ENCODE data around the gene SH3RF3. TPM values are rescaled to one million over a fixed set of nuclear protein-coding genes. Genes with fewer than 3 reads are reported as not detected.
"Not testable (repeated sequence)": the region's sequence is repeated elsewhere in the genome, so short reads cannot be mapped to it uniquely, and the experiment has no call there.

The SH3RF3 gene
- total RNA-seq, 2 experiments from 2014 or later: 0.25 to 0.44 TPM

GRCh38 chr2:109117181-109117580 lies 11.8 kb upstream of the SH3RF3 start:
- CTCF ChIA-PET, POLR2A ChIA-PET: not testable (repeated sequence)

GRCh38 chr2:109117780-109118179 lies 11.2 kb upstream of the SH3RF3 start:
- CTCF ChIA-PET: no interaction called here
- POLR2A ChIA-PET: no interaction called here

- POLR2A ChIA-PET: no interaction called here
- CTCF ChIA-PET: no interaction called here
Observed at GRCh38 chr2:109118321-109118720, 10.7 kb upstream of the SH3RF3 start.

- POLR2A ChIA-PET: no interaction called here
- CTCF ChIA-PET: no interaction called here
Observed at GRCh38 chr2:109120166-109120565, 8.8 kb upstream of the SH3RF3 start.

GRCh38 chr2:109120686-109121085 lies 8.3 kb upstream of the SH3RF3 start:
- POLR2A ChIA-PET, CTCF ChIA-PET: not testable (repeated sequence)

GRCh38 chr2:109123586-109124201 lies 5.3 kb upstream of the SH3RF3 start:
- ChIA-PET CTCF (no interaction called here), POLR2A (no interaction called here)

- POLR2A ChIA-PET: no interaction called here
- CTCF ChIA-PET: no interaction called here
Observed at GRCh38 chr2:109124982-109125592, 3.9 kb upstream of the SH3RF3 start.

- POLR2A ChIA-PET: no interaction called here
Observed at GRCh38 chr2:109125593-109126500, 3.2 kb upstream of the SH3RF3 start.

GRCh38 chr2:109126501-109126860 lies 2.5 kb upstream of the SH3RF3 start:
- POLR2A ChIA-PET: no interaction called here

More at GRCh38 chr2:109125593-109126500, 3.2 kb upstream of the SH3RF3 start:
- CTCF ChIA-PET: no interaction called here

GRCh38 chr2:109127556-109127955 lies 1.4 kb upstream of the SH3RF3 start:
- CTCF ChIA-PET: interaction anchor here (1.7 kb wide), 1 partner anchor 383 kb away, joined by 10 read pairs; no protein-coding TSS in a partner anchor
- POLR2A ChIA-PET: no interaction called here

More at GRCh38 chr2:109126501-109126860, 2.5 kb upstream of the SH3RF3 start:
- CTCF ChIA-PET: no interaction called here

- CTCF ChIA-PET: interaction anchor here (1.0 to 1.7 kb wide), 2 partner anchors 166 to 382 kb away, joined by 4 to 10 read pairs; no protein-coding TSS in a partner anchor
- POLR2A ChIA-PET: no interaction called here
Observed at GRCh38 chr2:109128048-109128615, 873 bp upstream of the SH3RF3 start.

- ChIA-PET CTCF (interaction anchor here (0.7 to 1.0 kb wide), 2 partner anchors 164 to 381 kb away, joined by 3 to 4 read pairs; no protein-coding TSS in a partner anchor), POLR2A (no interaction called here)
Observed at GRCh38 chr2:109129356-109129920, 433 bp downstream of the SH3RF3 start.

- POLR2A ChIA-PET: no interaction called here
- CTCF ChIA-PET: interaction anchor here (0.7 kb wide), 1 partner anchor 380 kb away, joined by 3 read pairs; no protein-coding TSS in a partner anchor
Observed at GRCh38 chr2:109129921-109130722, 1.1 kb downstream of the SH3RF3 start.

GRCh38 chr2:109130723-109130995 lies 1.7 kb downstream of the SH3RF3 start:
- ChIA-PET CTCF (no interaction called here), POLR2A (no interaction called here)

GRCh38 chr2:109131777-109132176 lies 2.8 kb downstream of the SH3RF3 start:
- POLR2A ChIA-PET: no interaction called here
- CTCF ChIA-PET: interaction anchor here (1.2 kb wide), 1 partner anchor 378 kb away, joined by 4 read pairs; no protein-coding TSS in a partner anchor

- CTCF ChIA-PET: interaction anchor here (1.2 kb wide), 1 partner anchor 378 kb away, joined by 4 read pairs; no protein-coding TSS in a partner anchor
- POLR2A ChIA-PET: no interaction called here
Observed at GRCh38 chr2:109132626-109133025, 3.6 kb downstream of the SH3RF3 start.

GRCh38 chr2:109133746-109134145 lies 4.7 kb downstream of the SH3RF3 start:
- ChIA-PET POLR2A (no interaction called here), CTCF (interaction anchor here (0.9 kb wide), 1 partner anchor 198 kb away, joined by 3 read pairs; no protein-coding TSS in a partner anchor)

- ChIA-PET CTCF (interaction anchor here (0.5 kb wide), 1 partner anchor 72 kb away, joined by 3 read pairs; no protein-coding TSS in a partner anchor), POLR2A (no interaction called here)
Observed at GRCh38 chr2:109134741-109135358, 5.8 kb downstream of the SH3RF3 start.

Measured in activated CD8-positive, alpha-beta memory T cell treated with anti-CD3 and anti-CD28 coated beads for 36 hours (primary cell).